GM19239 (cell line): ENCODE data around the gene ZNF506.
"Not testable (repeated sequence)": the region's sequence is repeated elsewhere in the genome, so short reads cannot be mapped to it uniquely, and the experiment has no call there.

ENCODE experiments used
- DNase-seq: peaks from one replicate; pipeline ENCODE4 v3.0.0; 2011; ENCODE audit warnings: low spot score; ENCODE audit not compliant: insufficient read length
- FAIRE-seq: peaks from 2 replicates; lab custom pipeline; 2011; peaks lifted over from hg19 to GRCh38; lab: Jason Lieb, UNC

The ZNF506 gene

DNA sequence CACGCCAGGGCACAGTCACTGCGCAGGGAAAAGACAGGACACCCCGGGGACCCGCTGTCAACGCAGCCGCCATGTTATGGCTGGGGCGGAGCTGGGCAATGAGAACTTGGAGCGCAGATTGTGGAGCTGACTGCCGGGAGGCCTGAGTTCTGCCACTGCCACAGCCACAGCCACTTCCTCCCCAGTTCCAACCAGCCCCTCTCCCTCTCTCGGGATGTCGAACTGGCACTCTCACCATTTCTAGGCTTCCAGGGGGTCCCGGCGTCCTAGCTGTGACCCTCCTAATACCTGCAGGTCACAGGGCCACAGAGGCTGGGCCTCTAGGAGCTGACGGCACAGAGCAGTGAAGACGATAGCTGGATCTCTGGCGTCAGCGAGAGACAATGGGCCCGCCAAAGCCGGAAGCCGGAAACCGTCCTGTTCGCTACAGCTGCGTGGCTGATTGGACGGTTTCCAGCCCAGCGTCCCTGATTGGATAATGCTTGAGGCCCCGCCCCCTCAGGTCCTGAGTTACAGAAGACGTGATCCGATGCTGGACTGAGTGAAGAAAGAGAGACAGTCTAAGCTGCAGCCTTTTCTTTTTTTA is at the start of gene ZNF506:
Gene ZNF506, minus strand, starts transcription at position 385 of the 586 bp plus-strand sequence. Its CDS starts 147 bp downstream, at position 238.
- FAIRE-seq = peak; percentile 95
- DNase-seq = peak; percentile 57

DNA sequence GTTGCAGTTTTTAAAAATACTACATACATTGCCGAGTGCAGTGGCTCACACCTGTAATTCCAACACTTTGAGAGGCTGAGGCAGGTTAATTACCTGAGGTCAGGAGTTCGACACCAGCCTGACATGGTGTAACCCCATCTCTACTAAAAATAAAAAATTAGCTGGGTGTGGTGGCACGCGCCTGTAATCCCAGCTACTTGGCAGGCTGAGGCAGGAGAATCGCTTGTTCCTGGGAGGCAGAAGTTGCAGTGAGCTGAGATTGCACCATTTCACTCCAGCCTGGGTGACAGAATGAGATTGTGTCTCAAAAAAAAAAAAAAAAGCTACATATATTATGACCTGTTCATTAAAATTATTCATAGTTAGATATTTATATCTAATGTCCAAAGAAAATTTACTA is 48.5 kb upstream of the ZNF506 start:
- DNase-seq, FAIRE-seq: not testable (repeated sequence)

DNA sequence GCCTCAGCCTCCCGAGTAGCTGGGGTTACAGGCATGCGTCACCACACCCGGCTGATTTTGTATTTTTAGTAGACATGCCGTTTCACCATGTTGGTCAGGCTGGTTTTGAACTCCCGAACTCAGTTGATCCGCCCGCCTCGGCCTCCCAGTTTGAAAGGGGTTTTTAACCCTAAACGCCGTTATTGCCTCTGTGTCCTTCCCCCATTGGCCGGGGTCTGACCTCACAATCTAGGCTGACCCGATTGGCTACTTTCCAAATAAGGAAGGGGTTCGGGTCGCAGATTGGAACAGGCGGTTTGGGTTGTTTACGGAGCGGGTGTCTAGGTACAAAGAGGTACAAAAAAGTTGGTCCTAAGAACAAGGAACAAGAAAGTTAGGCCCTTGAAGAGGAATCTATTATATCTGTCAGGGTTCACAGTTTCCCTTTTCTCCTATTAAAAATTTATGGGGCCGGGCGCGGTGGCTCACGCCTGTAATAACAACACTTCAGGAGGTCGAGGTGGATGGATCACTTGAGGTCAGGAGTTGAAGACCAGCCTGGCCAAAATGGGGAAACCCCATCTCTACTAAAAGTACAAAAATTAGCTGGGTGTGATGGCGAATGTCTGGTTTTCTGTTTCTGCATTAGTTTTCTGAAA is 45.2 kb upstream of the ZNF506 start:
- FAIRE-seq (peak; percentile 64), DNase-seq (peak; percentile 9)

DNA sequence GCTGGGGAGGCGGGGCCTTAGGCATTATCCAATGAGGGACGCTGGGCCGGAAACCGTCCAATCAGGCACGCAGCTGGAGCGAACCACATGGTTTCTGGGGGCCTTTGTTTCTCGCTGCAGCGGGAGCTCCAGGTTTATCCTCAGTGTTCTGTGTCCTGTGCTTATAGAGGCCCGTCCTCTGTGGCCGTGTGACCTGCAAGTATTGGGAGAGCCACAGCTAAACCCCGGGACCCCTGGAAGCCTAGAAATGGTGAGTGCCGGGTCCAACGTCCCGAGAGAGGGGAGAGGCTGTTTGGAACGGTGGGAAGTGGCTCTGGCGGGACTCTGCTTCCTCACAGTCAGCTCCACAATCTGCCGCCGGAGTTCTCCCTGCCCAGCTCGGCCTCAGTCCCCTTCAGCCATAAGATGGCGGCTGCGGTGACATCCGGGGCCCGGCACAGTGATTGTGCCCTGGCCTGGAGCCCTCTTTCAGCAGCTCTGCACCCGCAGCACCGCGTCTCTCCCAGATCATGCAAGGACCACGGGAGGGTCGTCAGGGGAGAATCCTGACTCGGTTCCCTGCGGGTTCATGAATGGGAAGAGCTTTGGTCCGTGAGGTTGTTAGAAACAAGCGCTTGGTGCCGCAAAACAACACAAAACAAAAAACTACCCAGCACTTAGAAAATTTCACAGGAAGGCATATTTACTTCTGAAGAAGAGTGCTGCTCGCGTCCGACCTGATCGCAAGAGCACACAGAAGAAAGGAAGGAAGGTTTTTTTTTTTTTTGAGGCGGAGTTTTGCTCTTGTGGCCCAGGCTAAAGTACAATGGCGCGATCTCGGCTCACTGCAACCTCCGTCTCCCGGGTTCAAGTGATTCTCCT is 44.4 kb upstream of the ZNF506 start, which contains the start of gene ZNF253:
Gene ZNF253, plus strand, starts transcription at position 133 of the 861 bp plus-strand sequence. Its CDS starts 115 bp downstream, at position 248.
- FAIRE-seq = peak; percentile 87

DNA sequence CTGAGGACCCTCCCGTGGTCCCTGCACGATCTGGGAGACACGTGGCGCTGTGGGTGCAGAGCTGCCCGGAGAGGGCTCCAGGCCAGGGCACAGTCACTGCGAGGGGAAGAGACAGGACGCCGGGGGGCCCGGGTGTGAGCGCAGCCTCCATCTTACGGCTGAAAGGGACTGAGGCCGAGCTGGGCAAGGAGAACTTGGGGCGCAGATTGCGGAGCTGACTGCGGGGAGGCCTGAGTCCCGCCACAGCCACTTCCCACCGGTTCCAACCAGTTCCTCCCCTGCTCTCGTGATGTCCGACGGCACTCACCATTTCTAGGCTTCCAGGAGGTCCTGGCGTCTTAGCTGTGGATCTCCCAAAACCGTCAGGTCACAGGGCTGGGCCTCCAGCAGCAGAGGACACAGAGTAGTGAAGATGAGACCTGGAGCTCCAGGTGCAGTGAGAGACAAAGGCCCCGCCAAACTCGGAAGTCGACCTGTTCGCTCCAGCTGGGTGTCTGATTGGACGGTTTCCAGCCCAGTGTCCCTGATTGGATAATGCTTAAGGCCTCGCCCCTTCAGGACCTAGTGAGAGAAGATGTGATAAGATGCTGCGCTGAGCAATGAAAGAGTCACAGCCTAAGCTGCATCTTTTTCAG is 39.3 kb upstream of the ZNF506 start:
- no peak for DNase-seq
- FAIRE-seq = no peak

More for the DNA sequence above, 44.4 kb upstream of the ZNF506 start, which contains the start of gene ZNF253:
- peak; percentile 76 for DNase-seq

DNA sequence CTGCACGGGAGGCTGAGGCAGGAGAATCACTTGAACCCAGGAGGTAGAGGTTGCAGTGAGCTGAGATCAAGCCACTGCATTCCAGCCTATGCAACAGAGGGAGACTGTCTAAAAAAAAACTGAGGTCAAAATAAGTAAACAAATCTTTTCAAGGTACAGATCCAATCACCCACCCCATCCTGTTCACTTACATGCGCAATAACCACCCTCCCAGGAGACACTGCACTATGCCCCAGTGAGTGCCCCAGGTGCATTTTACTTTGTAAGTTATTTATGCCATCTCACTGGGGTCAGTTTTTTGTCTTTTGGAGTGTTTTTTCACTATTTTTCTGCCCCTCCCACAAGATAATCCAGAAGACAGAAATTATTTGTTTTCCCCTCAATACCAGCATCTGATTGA is 37.2 kb upstream of the ZNF506 start:
- FAIRE-seq = no peak
- DNase-seq = no peak

DNA sequence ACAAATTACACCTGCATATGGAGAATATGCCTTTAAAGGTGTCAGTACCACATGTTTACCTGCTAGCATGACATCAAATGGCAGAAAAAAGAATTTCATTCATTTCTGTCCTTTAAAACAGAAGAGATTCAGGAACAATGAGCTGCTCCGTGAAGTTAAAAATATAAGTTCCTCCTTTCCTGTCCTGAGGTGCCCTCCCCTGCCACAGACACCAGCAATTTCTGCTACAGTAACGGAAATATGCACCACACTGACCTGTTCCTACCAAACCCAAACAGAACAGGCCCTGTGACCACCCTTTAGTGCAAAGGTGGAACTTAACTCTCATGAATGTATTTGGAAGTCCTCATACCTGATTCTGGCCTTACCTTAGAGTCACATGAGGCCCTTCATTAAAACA is 30.2 kb upstream of the ZNF506 start:
- FAIRE-seq, DNase-seq: not testable (repeated sequence)

DNA sequence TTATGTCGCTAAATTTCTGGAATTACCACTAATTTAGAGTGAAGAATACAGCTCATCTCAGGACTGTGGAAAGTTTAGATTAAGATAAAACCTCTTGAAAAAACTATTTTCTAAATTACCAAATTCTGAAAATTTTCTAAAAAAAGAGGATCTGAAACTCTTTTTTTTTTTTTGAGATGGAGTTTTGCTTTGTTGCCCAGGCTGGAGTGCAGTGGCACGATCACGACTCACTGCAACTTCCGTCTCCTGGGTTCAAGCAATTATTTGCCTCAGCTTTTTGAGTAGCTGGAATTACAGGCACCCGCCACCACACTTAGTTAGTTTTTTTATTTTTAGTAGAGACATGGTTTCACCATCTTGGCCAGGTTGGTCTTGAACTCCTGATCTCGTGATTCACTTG is 27.5 kb upstream of the ZNF506 start:
- no peak for DNase-seq
- FAIRE-seq = no peak

DNA sequence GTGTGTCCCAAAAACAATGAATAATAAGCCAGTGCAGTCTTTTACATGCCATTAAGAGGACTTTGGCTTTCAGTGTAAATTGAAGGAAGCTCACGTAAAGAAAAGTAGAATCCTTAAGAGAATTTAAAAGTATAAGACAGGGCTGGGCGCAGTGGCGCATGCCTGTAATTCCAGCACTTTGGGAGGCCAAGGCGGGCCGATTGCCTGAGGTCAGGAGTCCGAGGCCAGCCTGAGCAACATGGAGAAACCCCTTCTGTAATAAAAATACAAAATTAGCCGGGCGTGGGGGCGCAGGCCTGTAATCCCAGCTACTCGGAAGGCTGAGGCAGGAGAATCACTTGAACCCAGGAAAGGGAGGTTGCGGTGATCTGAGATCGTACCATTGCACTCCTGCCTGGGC is 26.2 kb upstream of the ZNF506 start:
- DNase-seq (no peak), FAIRE-seq (no peak)

DNA sequence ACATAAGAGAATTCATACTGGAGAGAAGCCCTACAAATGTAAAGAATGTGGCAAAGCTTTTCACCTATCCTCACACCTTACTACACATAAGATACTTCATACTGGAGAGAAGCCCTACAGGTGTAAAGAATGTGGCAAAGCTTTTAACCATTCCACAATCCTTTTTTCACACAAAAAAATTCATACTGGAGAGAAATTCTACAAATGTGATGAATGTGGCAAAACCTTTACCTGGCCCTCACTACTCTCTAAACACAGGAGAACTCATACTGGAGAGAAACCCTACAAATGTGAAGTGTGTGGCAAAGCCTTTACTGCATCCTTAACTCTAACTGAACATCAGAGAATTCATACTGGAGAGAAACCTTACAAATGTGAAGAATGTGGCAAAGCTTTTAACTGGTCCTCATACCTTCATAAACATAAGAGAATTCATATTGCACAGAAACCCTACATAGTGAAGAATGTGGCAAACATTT is 14.0 kb upstream of the ZNF506 start:
- no peak for FAIRE-seq
- no peak for DNase-seq

DNA sequence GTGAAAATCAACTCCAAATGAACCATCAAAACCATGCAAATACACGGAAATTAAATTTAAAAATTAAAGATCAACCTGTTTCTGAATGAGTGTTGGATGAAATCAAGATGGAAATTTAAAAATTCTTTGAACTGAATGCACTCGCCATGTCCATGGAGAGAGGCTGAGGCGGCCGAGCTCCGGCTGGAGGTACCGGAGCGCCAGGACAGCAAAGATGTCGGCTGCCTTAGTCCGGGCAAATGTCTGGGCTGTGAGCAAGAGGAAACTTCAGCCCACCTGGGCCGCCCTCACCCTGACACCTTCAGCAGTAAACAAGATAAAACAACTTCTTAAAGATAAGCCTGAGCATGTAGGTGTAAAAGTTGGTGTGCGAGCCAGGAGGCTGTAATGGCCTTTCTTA is 5.3 kb upstream of the ZNF506 start:
- FAIRE-seq (no peak), DNase-seq (no peak)

DNA sequence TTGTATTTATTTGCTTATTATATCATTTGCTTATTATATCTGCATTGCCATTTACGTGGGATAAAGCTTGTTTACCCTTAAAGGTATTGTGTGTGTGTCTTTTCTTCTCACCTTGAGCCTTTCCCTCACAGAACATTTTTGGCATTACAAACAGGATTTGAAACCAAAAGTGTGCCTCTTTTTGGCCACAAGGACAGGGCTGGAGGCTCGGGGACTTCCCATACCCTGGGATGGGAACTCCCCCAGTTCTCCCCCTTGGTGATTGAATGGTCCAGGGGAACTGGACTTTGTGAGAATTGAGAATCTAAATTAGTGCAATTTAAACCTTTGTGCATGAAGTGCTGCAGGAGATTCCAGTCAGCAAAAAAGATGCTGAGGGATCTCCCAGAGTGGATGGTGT is 2.4 kb upstream of the ZNF506 start:
- DNase-seq = no peak
- FAIRE-seq = no peak

DNA sequence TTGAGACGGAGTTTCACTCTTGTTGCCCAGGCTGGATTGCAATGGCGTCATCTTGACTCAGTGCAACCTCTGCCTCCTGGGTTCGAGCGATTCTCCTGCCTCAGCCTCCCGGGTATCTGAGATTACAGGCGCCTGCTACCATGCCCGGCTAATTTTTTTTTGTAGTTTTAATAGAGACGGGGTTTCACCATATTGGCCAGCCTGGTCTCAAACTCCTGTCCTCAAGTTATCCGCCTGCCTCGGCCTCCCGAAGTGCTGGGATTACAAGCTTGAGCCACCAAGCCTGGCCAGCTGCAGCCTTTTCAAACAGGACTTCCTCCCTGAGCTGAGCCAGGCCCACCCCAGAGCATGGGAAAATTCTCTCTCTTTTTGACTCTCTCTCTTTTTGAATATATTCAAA is 426 bp upstream of the ZNF506 start:
- FAIRE-seq, DNase-seq: not testable (repeated sequence)

DNA sequence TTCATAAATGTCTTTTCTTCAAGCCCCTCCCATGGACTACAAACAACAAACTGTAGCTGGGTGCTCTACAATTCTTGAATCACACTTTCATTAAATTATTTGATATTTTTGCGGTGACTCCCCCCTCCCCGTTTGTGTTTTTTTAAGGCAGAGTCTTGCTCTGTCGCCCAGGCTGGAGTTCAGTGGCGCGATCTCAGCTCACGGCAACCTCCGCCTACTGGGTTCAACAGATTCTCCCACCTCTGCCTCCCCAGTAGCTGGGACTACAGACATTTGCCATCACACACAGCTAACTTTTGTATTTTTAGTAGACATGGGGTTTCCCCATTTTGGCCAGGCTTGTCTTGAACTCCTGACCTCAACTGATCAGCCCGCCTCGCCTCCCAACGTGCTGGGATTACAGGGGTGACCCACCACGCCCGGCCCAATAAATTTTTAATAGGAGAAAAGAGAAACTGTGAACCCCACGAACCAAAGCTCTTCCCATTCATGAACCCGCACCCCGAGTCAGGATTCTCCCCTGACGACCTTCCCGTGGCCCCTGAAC is 703 bp downstream of the ZNF506 start:
- FAIRE-seq (peak; percentile 73), DNase-seq (no peak)

DNA sequence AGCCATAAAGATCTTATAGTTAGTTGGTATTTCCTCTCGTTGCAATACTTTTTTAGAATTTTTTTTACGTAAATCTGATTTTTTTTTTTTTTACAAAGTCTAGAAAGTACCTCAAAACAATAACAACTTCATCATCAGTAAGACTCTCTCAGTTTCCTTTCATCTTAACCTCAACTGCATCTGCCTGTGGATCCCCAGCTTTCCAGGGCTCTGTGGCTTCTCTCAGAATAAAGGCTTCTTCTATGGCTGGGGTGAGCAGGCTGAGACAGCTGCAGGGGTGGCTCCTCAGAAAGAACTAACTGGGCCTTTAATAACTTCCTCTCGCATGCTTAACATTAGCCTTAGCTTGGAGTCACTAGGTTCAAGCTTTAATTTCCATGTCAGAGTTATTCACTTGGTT is 4.2 kb downstream of the ZNF506 start:
- FAIRE-seq (no peak), DNase-seq (no peak)

DNA sequence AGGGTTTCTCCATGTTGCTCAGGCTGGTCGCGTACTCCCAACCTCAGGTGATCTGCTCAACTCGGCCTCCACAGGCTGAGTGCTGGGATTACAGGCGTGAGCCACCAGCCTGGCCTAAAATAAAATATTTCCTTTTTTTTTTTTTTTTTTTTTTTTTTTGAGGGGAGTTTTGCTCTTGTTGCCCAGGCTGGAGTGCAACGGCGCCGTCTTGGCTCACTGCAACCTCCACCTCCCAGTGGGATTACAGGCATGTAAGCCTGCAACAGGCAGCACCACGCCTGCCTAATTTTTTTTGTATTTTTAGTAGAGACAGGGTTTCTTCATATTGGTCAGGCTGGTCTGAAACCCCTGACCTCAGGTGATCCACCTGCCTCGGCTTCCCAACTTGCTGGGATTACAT is 4.9 kb downstream of the ZNF506 start:
- no peak for DNase-seq
- no peak for FAIRE-seq

DNA sequence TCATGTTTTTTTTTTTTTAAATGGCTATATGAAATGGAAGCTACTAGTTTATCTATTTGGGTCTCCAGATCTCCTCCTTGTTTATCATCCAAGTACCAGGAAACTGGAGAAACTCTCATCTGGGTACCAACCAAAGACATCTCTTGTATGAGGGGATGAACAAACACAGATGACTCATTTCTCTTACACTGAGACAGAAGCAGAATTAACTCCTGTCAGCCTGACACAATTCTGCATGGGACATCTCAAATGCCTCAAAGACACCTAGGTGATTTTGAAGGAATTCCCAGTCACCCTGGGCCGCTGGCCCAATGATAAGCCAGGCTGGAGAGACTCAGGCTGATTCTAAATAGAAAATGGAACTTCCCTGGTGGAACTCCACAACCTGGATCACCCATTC is 9.6 kb downstream of the ZNF506 start:
- FAIRE-seq, DNase-seq: not testable (repeated sequence)

DNA sequence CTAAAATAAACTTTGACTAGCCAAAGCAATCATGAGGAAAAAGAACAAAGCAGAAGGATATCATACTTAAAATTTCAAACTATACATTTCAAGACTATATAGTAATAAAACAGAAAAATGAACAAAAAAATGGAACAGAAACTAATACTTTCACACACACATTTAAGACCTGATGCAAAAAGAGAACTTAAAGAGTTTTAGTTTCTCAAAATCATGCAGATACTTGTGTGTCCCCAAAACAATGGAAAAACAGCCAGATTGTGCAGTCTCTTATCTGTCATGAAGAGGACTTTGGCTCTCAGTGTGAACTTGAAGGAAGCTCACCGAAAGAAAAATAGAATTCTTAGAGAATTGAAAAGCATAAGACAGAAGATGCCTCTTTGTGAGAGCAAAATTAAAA is 16.1 kb downstream of the ZNF506 start:
- FAIRE-seq = no peak
- no peak for DNase-seq

DNA sequence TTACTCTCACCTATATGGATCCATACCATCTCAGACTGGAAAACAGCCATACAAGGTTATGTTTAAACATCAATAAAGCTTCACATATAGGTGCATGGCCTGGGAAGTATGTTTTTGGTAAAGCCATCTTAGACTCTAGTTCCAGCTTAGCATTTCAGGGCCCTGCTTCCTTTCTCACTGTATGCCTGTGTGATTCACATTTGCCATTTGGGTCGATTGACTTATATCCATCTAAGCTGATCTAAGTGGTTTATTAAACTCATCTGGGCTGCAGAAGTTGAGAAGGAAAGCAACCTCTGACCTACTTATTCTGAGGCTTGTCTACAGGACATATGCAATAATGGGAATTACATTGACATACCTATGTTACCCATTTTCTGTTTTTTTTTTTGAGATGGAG is 33.5 kb downstream of the ZNF506 start:
- FAIRE-seq = no peak
- DNase-seq = no peak

DNA sequence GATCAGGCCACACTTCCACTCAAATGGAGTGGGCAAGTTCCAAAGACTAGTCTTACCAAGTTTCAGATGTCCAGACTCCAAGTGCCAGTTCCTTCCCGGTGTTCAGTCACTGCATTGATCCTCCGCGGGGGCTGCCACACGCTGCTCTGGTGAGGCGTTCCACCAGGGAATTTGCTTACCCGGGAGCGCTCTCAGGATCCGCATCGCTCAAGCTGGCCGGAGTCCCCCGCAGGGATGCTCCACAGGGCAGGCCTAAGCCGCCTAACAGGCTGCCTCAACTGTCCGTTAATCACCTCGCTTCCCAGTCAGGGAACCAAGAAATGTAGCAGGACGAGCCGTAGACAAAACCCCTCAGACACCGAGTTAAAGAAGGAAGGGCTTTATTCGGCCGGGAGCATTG is 36.1 kb downstream of the ZNF506 start:
- not testable (repeated sequence) for DNase-seq, FAIRE-seq
